Occipital lobe (tissue), 2 donors: Measurements from ENCODE around the gene HBB. TPM values are rescaled to one million over a fixed set of nuclear protein-coding genes. Genes with fewer than 3 reads are reported as not detected.

Source experiments
- DNase-seq: peaks from one replicate; lab custom pipeline; 2025; lab: John Stamatoyannopoulos, UW
- total RNA-seq: library from RNA; depleted of rRNA; stranded (reverse); fragments of >200 nt; gene quantifications from one replicate; pipeline ENCODE4 v1.2.3, GENCODE V29; 2014

The HBB gene
- total RNA-seq, 1 donor from 2014 or later: 441 TPM

- DNase-seq: no peak
Measured at GRCh38 chr11:5227681-5228080, 810 bp upstream of the HBB start.

GRCh38 chr11:5225480-5225871 lies 1.4 kb downstream of the HBB start:
- no peak for DNase-seq

- no peak for DNase-seq
Measured at GRCh38 chr11:5224538-5225479, 2.1 kb downstream of the HBB start.

- no peak for DNase-seq
Measured at GRCh38 chr11:5223686-5224085, 3.2 kb downstream of the HBB start.

- no peak for DNase-seq
Measured at GRCh38 chr11:5223146-5223545, 3.7 kb downstream of the HBB start.

- DNase-seq: no peak
Measured at GRCh38 chr11:5210376-5210885, 16.4 kb downstream of the HBB start.

- no peak for DNase-seq
Measured at GRCh38 chr11:5204787-5205186, 22.1 kb downstream of the HBB start.

- DNase-seq: no peak
Measured at GRCh38 chr11:5203366-5203765, 23.5 kb downstream of the HBB start.

GRCh38 chr11:5200582-5200981 lies 26.3 kb downstream of the HBB start, which contains the start of gene OR51V1:
TSS of gene OR51V1 (minus strand) at chr11:5200682. CDS start at chr11:5200682, 0 bp downstream.
- DNase-seq: no peak

GRCh38 chr11:5198285-5198684 lies 28.6 kb downstream of the HBB start:
- no peak for DNase-seq

GRCh38 chr11:5197536-5197935 lies 29.3 kb downstream of the HBB start:
- DNase-seq: no peak

GRCh38 chr11:5196731-5197130 lies 30.1 kb downstream of the HBB start:
- DNase-seq: no peak

- DNase-seq: no peak
Measured at GRCh38 chr11:5196067-5196466, 30.8 kb downstream of the HBB start.

GRCh38 chr11:5192738-5193137 lies 34.1 kb downstream of the HBB start:
- DNase-seq: no peak

GRCh38 chr11:5188201-5188600 lies 38.7 kb downstream of the HBB start:
- DNase-seq: no peak

- no peak for DNase-seq
Measured at GRCh38 chr11:5178046-5178837, 48.6 kb downstream of the HBB start.

Other genes starting within 250 kb of the HBB start
- gene OR51L1, start 232.2 kb downstream of the HBB start, total RNA-seq: not detected
- gene OR52J3, start 180.5 kb downstream of the HBB start, total RNA-seq: not detected
- gene OR52E2, start 167.4 kb downstream of the HBB start, total RNA-seq: not detected
- gene OR52E1, start 157.5 kb downstream of the HBB start, total RNA-seq: not detected
- gene OR52A5, start 88.7 kb downstream of the HBB start, total RNA-seq: not detected
- gene OR52A1, start 72.3 kb downstream of the HBB start, total RNA-seq: not detected
- not detected for gene OR51V1, start 26.4 kb downstream of the HBB start, total RNA-seq
- gene HBD, start 7.4 kb upstream of the HBB start, total RNA-seq: not detected
- gene HBG1, start 22.8 kb upstream of the HBB start, total RNA-seq: 28.5 TPM
- gene HBG2, start 27.7 kb upstream of the HBB start, total RNA-seq: 1,921 TPM
- gene HBE1, start 42.9 kb upstream of the HBB start, total RNA-seq: 3.6 TPM
- gene OR51B4, start 74.9 kb upstream of the HBB start, total RNA-seq: 0.31 TPM
- gene OR51B2, start 97.2 kb upstream of the HBB start, total RNA-seq: 0.78 TPM
- 0.47 TPM for gene OR51B5, start 116.5 kb upstream of the HBB start, total RNA-seq
- gene OR51B6, start 124.4 kb upstream of the HBB start, total RNA-seq: not detected
- not detected for gene OR51M1, start 156.7 kb upstream of the HBB start, total RNA-seq
- gene OR51Q1, start 195.0 kb upstream of the HBB start, total RNA-seq: not detected
- not detected for gene OR51I1, start 214.4 kb upstream of the HBB start, total RNA-seq
- gene OR51I2, start 222.3 kb upstream of the HBB start, total RNA-seq: not detected